Lower lobe of right lung (tissue), 2 donors: ENCODE results near the gene ARHGEF9. TPM values are rescaled to one million over a fixed set of nuclear protein-coding genes. Genes with fewer than 3 reads are reported as not detected.
A peak's percentile ranks its signal among the peaks of the same experiment; 100 is the strongest.
"Not testable (repeated sequence)": the region's sequence is repeated elsewhere in the genome, so short reads cannot be mapped to it uniquely, and the experiment has no call there.

ENCODE experiments used
- ATAC-seq, 2 donors: fragments of 200-7000 bp; cut with Tn5 transposase; one replicate each; pipeline ENCODE4 v1.9.1; 2020 to 2022; ENCODE audit warnings: mild to moderate bottlenecking in 2 of 2, moderate library complexity in 2 of 2
- DNase-seq: peaks from one replicate; pipeline ENCODE4 v3.0.0-alpha.2; 2020
- H3K27ac ChIP-seq: fragments of 200-600 bp; one replicate; pipeline ENCODE4 v1.8.0; 2022
- H3K27me3 ChIP-seq: fragments of 200-600 bp; one replicate; pipeline ENCODE4 v1.8.0; 2022; ENCODE audit warnings: low read depth
- H3K36me3 ChIP-seq: fragments of 200-600 bp; one replicate; pipeline ENCODE4 v1.8.0; 2022; ENCODE audit warnings: mild to moderate bottlenecking
- H3K4me1 ChIP-seq: fragments of 200-600 bp; one replicate; pipeline ENCODE4 v1.8.0; 2022
- H3K4me3 ChIP-seq: fragments of 200-600 bp; one replicate; pipeline ENCODE4 v1.8.0; 2022; ENCODE audit warnings: mild to moderate bottlenecking
- H3K9me3 ChIP-seq: fragments of 200-600 bp; one replicate; pipeline ENCODE4 v1.8.0; 2022
- CTCF ChIP-seq: fragments of 200-600 bp; IDR thresholded peaks from one replicate; pipeline ENCODE4 v1.8.0; 2022; ENCODE audit warnings: antibody characterized with exemption, mild to moderate bottlenecking
- intact Hi-C: fragments of 100-400 bp; cut with DNase I; formaldehyde crosslinking; loops from one replicate; pipeline ENCODE4 v1.11.0; 2022
- long read RNA-seq: library from polyadenylated mRNA; unstranded; transcript quantifications from one replicate; pipeline ENCODE4 v2.0.0, GENCODE V29; 2021
- total RNA-seq: library from RNA; stranded (reverse); fragmentation: NEBNext Ultra II Directional; extraction: Animal tissue kit (Norgen Biotek cat#: 25700); gene quantifications from one replicate; pipeline ENCODE4 v1.2.1, GENCODE V29; 2021
- donor health status: DM: no; HTN: yes; CAD: no; lungs with severe emphysema.

Gene ARHGEF9
- total RNA-seq = 20.8 TPM
- long read RNA-seq, full-length matches to known transcripts = 3 of 12 reads
- long read RNA-seq, partial matches to known transcripts = 2 of 12 reads
- long read RNA-seq, other reads (novel, unspliced or antisense) = 7 of 12 reads

- intact Hi-C loops = no loop called here
- peak; percentile 19 to 32 for ATAC-seq
These were observed at the start of gene ARHGEF9 for GRCh38 chrX:63784902-63785707. TSS of gene ARHGEF9 (minus strand) at chrX:63785214. CDS start at chrX:63785145, 69 bp downstream.

GRCh38 chrX:63825446-63825845 lies 40.4 kb upstream of the ARHGEF9 start:
- DNase-seq, H3K27me3 ChIP-seq, H3K4me1 ChIP-seq, H3K36me3 ChIP-seq, H3K9me3 ChIP-seq, ATAC-seq, H3K4me3 ChIP-seq, H3K27ac ChIP-seq, intact Hi-C loops: not testable (repeated sequence)

More at GRCh38 chrX:63784902-63785707, at the start of gene ARHGEF9:
- Histone ChIP-seq H3K9me3 (no peaks in the 10 kb centered on the region), H3K4me1 (no peaks in the 10 kb centered on the region), H3K27me3 (no peaks in the 10 kb centered on the region), H3K36me3 (no peaks in the 10 kb centered on the region), H3K4me3 (peak within 1 kb of the TSS; percentile 45), H3K27ac (no peak within 1 kb of the TSS)
- no peak for TF ChIP-seq CTCF
- no peak for DNase-seq

GRCh38 chrX:63818156-63818555 lies 33.1 kb upstream of the ARHGEF9 start:
- DNase-seq (no peak), ATAC-seq (no peak)
- no peak for TF ChIP-seq CTCF

GRCh38 chrX:63817696-63818095 lies 32.7 kb upstream of the ARHGEF9 start:
- no peak for ATAC-seq
- Histone ChIP-seq H3K4me1 (no peaks in the 10 kb centered on the region), H3K27ac (no peak overlapping the region), H3K4me3 (no peak overlapping the region), H3K36me3 (no peaks in the 10 kb centered on the region), H3K27me3 (no peaks in the 10 kb centered on the region), H3K9me3 (no peaks in the 10 kb centered on the region)
- no peak for DNase-seq
- no peak for TF ChIP-seq CTCF
- intact Hi-C loops = no loop called here

More at GRCh38 chrX:63818156-63818555, 33.1 kb upstream of the ARHGEF9 start:
- Histone ChIP-seq H3K36me3 (no peaks in the 10 kb centered on the region), H3K27ac (no peak overlapping the region), H3K4me1 (no peaks in the 10 kb centered on the region), H3K9me3 (no peaks in the 10 kb centered on the region), H3K4me3 (no peak overlapping the region), H3K27me3 (no peaks in the 10 kb centered on the region)
- intact Hi-C loops = no loop called here

- Histone ChIP-seq H3K27ac (no peak overlapping the region), H3K36me3 (no peaks in the 10 kb centered on the region), H3K4me1 (no peaks in the 10 kb centered on the region), H3K9me3 (no peaks in the 10 kb centered on the region), H3K4me3 (no peak overlapping the region), H3K27me3 (no peaks in the 10 kb centered on the region)
- DNase-seq = no peak
- ATAC-seq = no peak
- intact Hi-C loops = no loop called here
- no peak for TF ChIP-seq CTCF
These were observed 27.8 kb upstream of the ARHGEF9 start for GRCh38 chrX:63812823-63813222.

- ATAC-seq = no peak
These were observed 25.7 kb upstream of the ARHGEF9 start for GRCh38 chrX:63810746-63811145.

More at GRCh38 chrX:63810746-63811145, 25.7 kb upstream of the ARHGEF9 start:
- no peak overlapping the region for H3K4me3 ChIP-seq
- H3K36me3 ChIP-seq = no peaks in the 10 kb centered on the region
- no peaks in the 10 kb centered on the region for H3K27me3 ChIP-seq
- no peaks in the 10 kb centered on the region for H3K9me3 ChIP-seq
- H3K4me1 ChIP-seq = no peaks in the 10 kb centered on the region
- H3K27ac ChIP-seq = no peak overlapping the region
- intact Hi-C loops = no loop called here
- no peak for TF ChIP-seq CTCF
- no peak for DNase-seq
